Daoy (cell line): ENCODE data around the gene ZCCHC14. TPM values are rescaled to one million over a fixed set of nuclear protein-coding genes. Genes with fewer than 3 reads are reported as not detected.

Experiments used
- DNase-seq: peaks from one replicate; pipeline ENCODE4 v3.0.0-alpha.2; 2015; ENCODE audit warnings: low read depth
- total RNA-seq: library from RNA; depleted of rRNA; stranded (reverse); fragments of >200 nt; shearing (Covaris generic); gene quantifications from 2 replicates; pipeline ENCODE4 v1.2.3, GENCODE V29; 2014; rRNA removed

The ZCCHC14 gene
- 3.0 and 4.2 TPM in 2 replicates for total RNA-seq

DNA sequence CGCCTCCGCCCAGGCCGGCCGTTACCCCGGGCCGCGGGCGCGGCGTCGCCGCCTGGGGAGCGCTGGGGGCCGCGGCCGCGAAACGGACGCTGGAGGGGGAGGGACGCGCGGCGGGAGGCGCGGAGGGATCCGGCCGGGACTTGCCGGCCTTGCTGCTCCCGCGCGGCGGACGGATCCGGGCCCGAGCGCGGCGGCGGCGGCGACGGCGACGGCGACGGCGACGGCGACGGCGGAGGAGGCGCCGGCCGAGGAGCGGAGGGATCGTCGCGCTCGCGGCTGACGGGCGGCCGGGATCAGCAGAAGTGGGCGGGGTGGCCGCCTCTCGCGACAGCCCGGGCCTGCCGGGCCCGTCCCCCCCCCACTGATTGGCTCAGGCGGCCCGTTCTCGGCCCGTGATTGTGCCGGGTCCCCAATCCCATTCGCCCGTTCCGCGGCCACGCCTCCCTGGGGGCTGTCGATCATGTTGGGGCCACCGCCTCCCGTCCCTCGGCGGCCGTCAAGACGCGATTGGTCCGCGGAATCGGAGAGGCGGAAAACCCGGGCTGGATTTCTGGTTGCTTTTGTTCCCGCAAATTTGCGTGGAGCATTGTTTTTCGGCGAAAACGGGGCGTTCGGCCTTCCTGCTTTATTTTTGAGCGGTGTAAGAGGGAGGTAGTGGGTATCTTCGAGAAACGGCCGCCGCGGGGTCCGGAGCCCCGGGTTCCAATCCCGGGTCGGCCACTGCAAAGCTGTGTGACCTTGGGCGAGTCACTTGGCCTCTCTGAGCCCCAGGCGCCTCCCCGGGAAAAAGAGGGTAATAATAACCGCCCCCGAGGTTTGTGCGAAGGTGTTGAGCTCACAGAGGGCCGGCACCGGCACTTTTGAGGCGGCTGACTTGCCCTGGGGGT, at the start of gene ZCCHC14:
ZCCHC14 (minus strand) TSS at position 304 of the 887 bp plus-strand sequence. CDS start 786 bp downstream, outside the sequence.
- DNase-seq, result peak; percentile 99

DNA sequence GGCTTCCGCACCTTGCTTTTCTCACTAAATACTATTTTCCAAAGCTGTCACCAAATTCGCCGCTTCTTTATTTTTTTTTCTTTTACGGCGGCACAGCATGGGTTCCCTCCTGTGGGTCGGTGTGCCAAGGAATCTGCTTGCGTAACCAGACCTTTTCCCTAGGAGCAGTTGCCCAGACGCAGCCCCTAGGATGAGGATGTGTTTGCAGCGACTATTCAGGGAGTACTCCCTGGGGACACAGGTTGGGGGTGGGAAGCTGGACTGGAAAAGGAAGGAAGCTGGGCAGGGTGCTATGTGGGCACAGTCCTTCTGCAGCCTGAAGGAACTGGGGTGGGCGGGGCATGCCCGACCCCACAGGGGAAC, 49.0 kb upstream of the ZCCHC14 start:
- DNase-seq, result peak; percentile 77

- DNase-seq, result peak; percentile 90
These were observed 48.5 kb upstream of the ZCCHC14 start for GRCh38 chr16:87541147-87541871.

DNA sequence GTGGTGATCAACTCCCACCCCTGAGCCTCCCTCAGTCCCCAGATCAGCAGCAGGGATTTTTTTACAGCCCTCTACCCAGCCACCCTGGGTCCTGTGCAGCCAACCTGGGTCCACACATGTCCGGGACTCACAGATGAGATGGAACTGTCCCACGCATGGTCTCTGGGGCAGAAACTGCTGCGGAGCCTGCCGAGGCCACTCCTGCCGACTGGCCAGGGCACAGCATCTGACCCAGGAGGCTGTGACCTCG, 48.0 kb upstream of the ZCCHC14 start:
- DNase-seq, result no peak

GRCh38 chr16:87540072-87540896, 47.5 kb upstream of the ZCCHC14 start:
- DNase-seq, result no peak

GRCh38 chr16:87539113-87539512, 46.3 kb upstream of the ZCCHC14 start:
- DNase-seq, result no peak

DNA sequence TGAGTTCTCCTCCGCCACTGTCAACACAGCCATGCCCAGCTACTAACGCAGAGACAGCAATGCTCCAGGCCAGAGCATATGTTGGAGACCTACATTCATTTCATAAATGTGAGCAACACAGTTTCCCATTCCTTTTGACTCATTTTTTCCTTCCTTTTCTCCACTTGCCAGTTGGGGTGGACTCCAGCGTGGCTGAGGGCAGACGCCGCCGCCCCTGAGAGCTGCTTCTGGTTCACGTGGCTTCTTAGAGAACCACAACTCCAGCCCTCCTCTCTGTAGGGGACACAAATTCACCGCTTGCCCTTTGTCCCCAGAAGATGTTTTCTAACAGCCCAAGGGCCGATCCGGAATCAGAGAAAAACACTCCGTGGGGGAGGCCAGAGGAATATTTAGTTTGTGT, 45.8 kb upstream of the ZCCHC14 start:
- DNase-seq, result peak; percentile 57

DNA sequence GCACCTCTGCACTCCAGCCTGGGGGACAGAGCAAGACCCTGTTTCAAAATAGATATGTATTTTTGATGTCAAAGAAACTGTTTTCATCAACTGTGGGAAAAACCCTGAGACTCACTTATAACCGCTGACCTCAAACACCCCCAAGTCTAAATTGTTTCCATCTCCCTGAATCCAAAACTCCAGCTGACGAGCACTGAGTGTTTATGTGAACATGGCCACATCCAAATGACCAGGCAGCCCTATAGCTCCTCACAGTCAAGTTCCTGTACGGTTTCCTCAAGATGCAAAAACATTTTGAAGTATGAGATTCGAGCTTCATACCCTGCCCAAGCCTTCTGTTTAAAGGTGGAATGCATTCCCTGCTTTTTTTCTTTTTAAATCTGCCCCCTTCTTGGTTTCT, 45.3 kb upstream of the ZCCHC14 start:
- no peak for DNase-seq

DNA sequence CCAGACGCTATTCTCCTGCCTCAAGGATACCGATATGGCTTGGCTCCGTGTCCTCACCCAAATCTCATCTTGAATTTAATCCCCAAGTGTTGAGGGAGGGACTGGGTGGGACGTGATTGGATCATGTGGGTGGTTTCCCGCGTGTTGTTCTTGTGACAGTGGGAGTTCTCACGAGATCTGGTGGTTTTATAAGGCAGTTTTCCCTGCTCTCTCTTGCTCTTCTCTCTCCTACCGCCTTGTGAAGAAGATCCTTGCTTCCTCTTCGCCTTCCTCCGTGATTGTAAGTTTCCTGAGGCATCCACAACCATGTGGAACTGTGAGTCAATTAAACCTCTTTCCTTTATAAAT, 43.9 kb upstream of the ZCCHC14 start:
- no peak for DNase-seq

GRCh38 chr16:87535855-87536794, 43.3 kb upstream of the ZCCHC14 start:
- no peak for DNase-seq

GRCh38 chr16:87535457-87535854, 42.6 kb upstream of the ZCCHC14 start:
- no peak for DNase-seq

- DNase-seq, result no peak
These were observed 41.9 kb upstream of the ZCCHC14 start for GRCh38 chr16:87534751-87535150.

DNA sequence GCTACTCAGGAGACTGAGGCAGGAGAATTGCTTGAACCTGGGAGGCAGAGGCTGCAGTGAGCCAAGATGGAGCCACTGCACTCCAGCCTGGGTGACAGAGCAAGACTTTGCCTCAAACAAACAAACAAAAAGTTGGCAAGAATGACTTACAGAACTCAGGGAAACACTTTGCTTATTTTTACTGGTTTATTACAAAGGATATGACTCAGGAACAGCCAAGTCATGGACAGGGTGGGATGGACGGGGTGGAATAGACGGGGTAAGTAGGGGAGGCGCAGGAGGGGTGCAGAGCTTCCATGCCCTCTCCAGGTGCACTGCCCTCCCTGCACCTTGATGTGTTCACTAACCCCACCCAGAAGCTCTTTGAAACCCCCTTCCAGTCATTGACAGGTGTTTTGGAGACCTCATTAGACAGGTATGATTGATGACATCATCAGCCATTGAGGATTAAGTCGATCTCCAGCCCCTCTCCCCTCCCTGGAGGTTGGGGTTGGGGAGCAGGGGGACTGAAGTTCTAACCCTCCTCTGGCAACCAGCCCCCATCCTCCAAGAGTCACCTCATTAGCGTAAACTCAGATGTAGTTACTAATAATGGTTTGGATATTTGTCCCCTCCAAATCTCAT, 41.3 kb upstream of the ZCCHC14 start:
- no peak for DNase-seq

DNA sequence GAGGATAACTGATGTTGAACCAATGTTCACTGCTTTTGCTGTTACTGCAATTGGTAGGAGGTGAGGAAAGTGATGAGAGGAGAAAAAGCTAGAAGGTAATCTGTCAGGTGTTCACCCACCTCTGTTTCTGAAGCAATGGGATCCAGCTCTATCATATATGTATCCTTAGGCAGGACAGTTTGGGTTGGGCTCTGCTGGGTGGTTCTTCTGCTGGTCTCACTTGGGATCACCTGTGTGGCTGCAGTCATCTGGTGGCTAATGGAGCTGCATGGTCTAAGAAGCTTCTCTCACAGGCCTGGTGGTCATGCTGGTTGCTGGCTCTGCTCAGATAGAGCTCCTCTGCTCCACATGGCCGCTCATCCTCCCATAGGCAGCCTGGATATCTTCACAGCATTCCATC, 40.2 kb upstream of the ZCCHC14 start:
- no peak for DNase-seq

DNA sequence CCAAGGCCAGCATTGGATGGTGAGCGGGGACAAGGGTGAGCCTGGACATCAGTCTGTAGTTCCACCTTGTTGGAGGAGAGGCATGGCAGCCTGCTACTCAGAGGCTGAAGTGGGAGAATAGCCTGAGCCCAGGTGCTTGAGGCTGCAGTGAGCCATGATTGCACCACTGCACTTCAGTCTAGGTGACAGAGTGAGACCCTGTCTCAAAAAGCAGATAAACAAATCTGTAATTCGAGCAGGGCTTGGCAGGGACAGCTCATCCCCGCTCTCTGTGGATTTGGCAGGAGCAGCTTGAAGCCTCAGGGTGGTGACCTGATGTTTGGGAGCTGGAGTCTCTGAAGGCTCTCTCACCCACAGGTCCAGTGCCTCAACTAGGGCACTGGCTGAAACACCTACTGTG, 38.6 kb upstream of the ZCCHC14 start:
- DNase-seq, result no peak

GRCh38 chr16:87528690-87529579, 36.1 kb upstream of the ZCCHC14 start:
- no peak for DNase-seq

DNA sequence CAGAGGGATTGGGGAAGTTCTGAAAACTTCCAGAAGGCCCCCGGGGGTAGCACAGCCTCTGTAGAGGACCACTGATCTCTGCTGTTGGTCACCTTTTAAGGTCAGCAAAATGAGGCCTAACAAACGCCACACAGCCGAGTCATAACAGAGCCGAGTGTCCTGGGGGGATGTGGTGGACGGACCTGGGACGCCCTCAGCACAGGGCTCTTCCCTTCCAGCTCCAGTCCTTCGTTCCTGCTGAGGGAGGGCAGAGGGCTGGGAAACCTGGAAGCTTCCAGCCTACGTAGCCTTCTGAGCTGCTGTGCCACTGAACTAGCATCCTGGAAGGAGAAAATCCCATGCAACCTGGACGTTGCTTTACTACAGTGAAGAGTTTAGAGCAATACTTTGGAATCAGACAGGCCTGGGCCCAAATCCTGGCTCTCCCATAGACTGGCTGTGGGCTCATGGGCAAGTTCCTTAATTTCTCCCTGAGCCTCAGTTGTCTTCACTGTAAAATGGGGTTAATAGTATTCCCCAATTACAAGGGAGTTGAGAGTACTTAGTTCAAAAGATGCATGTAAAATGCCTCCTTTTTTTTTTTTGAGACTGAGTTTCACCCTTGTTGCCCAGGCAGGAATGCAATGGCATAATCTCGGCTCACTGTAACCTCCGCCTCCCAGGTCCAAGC, 34.4 kb upstream of the ZCCHC14 start:
- DNase-seq, result no peak

- DNase-seq, result no peak
These were observed 33.6 kb upstream of the ZCCHC14 start for GRCh38 chr16:87526238-87526947.

DNA sequence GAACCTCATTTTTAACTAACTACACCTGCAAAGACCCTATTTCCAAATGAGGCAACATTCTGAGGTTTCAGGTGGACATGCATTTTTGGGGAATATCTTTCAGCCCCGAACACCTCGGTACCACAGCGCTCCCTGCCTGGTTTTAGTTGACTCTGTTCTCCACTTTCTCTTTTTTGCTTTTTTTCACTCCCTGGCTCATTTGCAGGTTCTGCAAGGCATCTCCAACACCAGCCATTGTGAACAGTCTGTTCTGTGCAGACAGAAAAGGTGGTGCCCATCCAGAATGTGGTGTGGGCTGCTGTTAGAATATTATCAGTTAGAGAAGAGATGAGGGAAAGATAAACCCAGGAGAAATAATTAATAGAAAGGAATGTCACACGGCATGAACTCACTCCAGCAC, 32.5 kb upstream of the ZCCHC14 start:
- no peak for DNase-seq
